Measurements from ENCODE around the gene POU2F1.

POU2F1 gene

GRCh38 chr1:167229719-167230385 is 9.2 kb downstream of the POU2F1 start:
- peak overlapping the region; percentile 85 for H3K27ac ChIP-seq
- H3K4me3 ChIP-seq (ENCODE audit: low read depth in 1 of 2, low read length in 1 of 2), result peak overlapping the region; percentile 49 to 56
- H3K4me1 ChIP-seq (ENCODE audit: control insufficient read depth in 1 of 2, insufficient read depth in 1 of 2, low read depth in 1 of 2, low read length in 1 of 2), result peaks cover 42 to 43% of the 10 kb centered on the region in 2 experiments
- no peaks in the 10 kb centered on the region for H3K27me3 ChIP-seq
- TF ChIP-seq CTCF (IDR thresholded peaks at IDR 0.05), result no peak
- H3K9me3 ChIP-seq, result no peaks in the 10 kb centered on the region
- H3K36me3 ChIP-seq, result no peaks in the 10 kb centered on the region

GRCh38 chr1:167230437-167230836 is 9.8 kb downstream of the POU2F1 start:
- Histone ChIP-seq H3K4me3 (ENCODE audit: low read depth in 1 of 2, low read length in 1 of 2) (peak overlapping the region in 1 of 2 experiments; percentile 56), H3K9me3 (no peaks in the 10 kb centered on the region), H3K27me3 (no peaks in the 10 kb centered on the region), H3K4me1 (ENCODE audit: control insufficient read depth in 1 of 2, insufficient read depth in 1 of 2, low read depth in 1 of 2, low read length in 1 of 2) (peaks cover 45 to 49% of the 10 kb centered on the region in 2 experiments), H3K36me3 (no peaks in the 10 kb centered on the region), H3K27ac (peak overlapping the region; percentile 85)
- TF ChIP-seq CTCF (IDR thresholded peaks at IDR 0.05), result no peak

- H3K9me3 ChIP-seq, result no peaks in the 10 kb centered on the region
- TF ChIP-seq CTCF (IDR thresholded peaks at IDR 0.05), result no peak
- H3K27me3 ChIP-seq, result no peaks in the 10 kb centered on the region
- no peaks in the 10 kb centered on the region for H3K36me3 ChIP-seq
- H3K4me3 ChIP-seq (ENCODE audit: low read depth in 1 of 2, low read length in 1 of 2), result no peak overlapping the region
- H3K27ac ChIP-seq, result no peak overlapping the region
- H3K4me1 ChIP-seq (ENCODE audit: control insufficient read depth in 1 of 2, insufficient read depth in 1 of 2, low read depth in 1 of 2, low read length in 1 of 2), result peaks cover 43 to 50% of the 10 kb centered on the region in 2 experiments
Observed at GRCh38 chr1:167231873-167232450, 11.3 kb downstream of the POU2F1 start.

GRCh38 chr1:167232801-167233200 is 12.1 kb downstream of the POU2F1 start:
- no peak overlapping the region for H3K27ac ChIP-seq
- H3K4me3 ChIP-seq (ENCODE audit: low read depth in 1 of 2, low read length in 1 of 2), result no peak overlapping the region
- no peaks in the 10 kb centered on the region for H3K36me3 ChIP-seq
- no peak for TF ChIP-seq CTCF (IDR thresholded peaks at IDR 0.05)
- H3K4me1 ChIP-seq (ENCODE audit: control insufficient read depth in 1 of 2, insufficient read depth in 1 of 2, low read depth in 1 of 2, low read length in 1 of 2), result peaks cover 35 to 42% of the 10 kb centered on the region in 2 experiments
- no peaks in the 10 kb centered on the region for H3K27me3 ChIP-seq
- H3K9me3 ChIP-seq, result no peaks in the 10 kb centered on the region

GRCh38 chr1:167233373-167233772 is 12.7 kb downstream of the POU2F1 start:
- Histone ChIP-seq H3K4me3 (ENCODE audit: low read depth in 1 of 2, low read length in 1 of 2) (no peak overlapping the region), H3K9me3 (no peaks in the 10 kb centered on the region), H3K27me3 (no peaks in the 10 kb centered on the region), H3K36me3 (no peaks in the 10 kb centered on the region), H3K27ac (no peak overlapping the region), H3K4me1 (ENCODE audit: control insufficient read depth in 1 of 2, insufficient read depth in 1 of 2, low read depth in 1 of 2, low read length in 1 of 2) (peaks cover 29 to 36% of the 10 kb centered on the region in 2 experiments)
- no peak for TF ChIP-seq CTCF (IDR thresholded peaks at IDR 0.05)

Data from neutrophil (primary cell).